PC-3 (cell line): ENCODE results near the gene PTPRD.

Source experiments
- CTCF ChIP-seq: fragments of 300-600 bp; sonication (generic); conservative IDR thresholded peaks from 2 replicates; pipeline ENCODE4 v1.5.1; 2017; ENCODE audit warnings: antibody characterized with exemption, low read depth, mild to moderate bottlenecking, low read length
- EZH2 ChIP-seq: fragments of 300-600 bp; sonication (generic); IDR thresholded peaks from one replicate; pipeline ENCODE4 v1.6.1; 2017; ENCODE audit warnings: antibody characterized with exemption, mild to moderate bottlenecking, low read length; ENCODE audit not compliant: unreplicated experiment

- no peak; the same call in 1 of the 2 replicates for TF ChIP-seq CTCF
- no peak for TF ChIP-seq EZH2
Observed at GRCh38 chr9:10612641-10613398, at the start of gene PTPRD.
